Effector memory CD4-positive, alpha-beta T cell (primary cell): ENCODE results near the gene SMIM35.

ENCODE experiments used
- DNase-seq, 3 donors: peaks; one replicate each; pipeline ENCODE4 v3.0.0-alpha.2; 2020
- H3K27ac ChIP-seq: 2 replicates; pipeline ENCODE4 v1.7.0; 2013; ENCODE audit warnings: mild to moderate bottlenecking, low read length, moderate library complexity; ENCODE audit not compliant: insufficient read depth, poor library complexity, severe bottlenecking
- H3K27me3 ChIP-seq: replicated peaks from 2 replicates; pipeline ENCODE4 v1.7.0; 2013; ENCODE audit warnings: mild to moderate bottlenecking, low read length; ENCODE audit not compliant: insufficient read depth, control insufficient read depth, poor library complexity, severe bottlenecking
- H3K36me3 ChIP-seq: 2 replicates; pipeline ENCODE4 v1.7.0; 2013; ENCODE audit warnings: mild to moderate bottlenecking, low read length, moderate library complexity; ENCODE audit not compliant: control insufficient read depth, insufficient read depth
- H3K4me1 ChIP-seq: 2 replicates; pipeline ENCODE4 v1.7.0; 2013; ENCODE audit warnings: low read length, mild to moderate bottlenecking; ENCODE audit not compliant: control insufficient read depth, insufficient read depth, poor library complexity, severe bottlenecking
- H3K4me3 ChIP-seq: 2 replicates; pipeline ENCODE4 v1.7.0; 2013; ENCODE audit warnings: low read length, low read depth, mild to moderate bottlenecking; ENCODE audit not compliant: insufficient read depth, poor library complexity, severe bottlenecking
- H3K9me3 ChIP-seq: 2 replicates; pipeline ENCODE4 v1.7.0; 2013; ENCODE audit warnings: mild to moderate bottlenecking, low read length, moderate library complexity; ENCODE audit not compliant: control insufficient read depth

Gene SMIM35

GRCh38 chr11:118004543-118005223 lies 82.1 kb downstream of the SMIM35 start:
- peak overlapping the region; percentile 74 for H3K27ac ChIP-seq
- no peaks in the 10 kb centered on the region for H3K9me3 ChIP-seq
- no peak for DNase-seq
- no peak overlapping the region for H3K4me3 ChIP-seq
- no peaks in the 10 kb centered on the region for H3K27me3 ChIP-seq
- peaks cover 9% of the 10 kb centered on the region for H3K36me3 ChIP-seq
- H3K4me1 ChIP-seq, result peaks cover 98% of the 10 kb centered on the region

DNA sequence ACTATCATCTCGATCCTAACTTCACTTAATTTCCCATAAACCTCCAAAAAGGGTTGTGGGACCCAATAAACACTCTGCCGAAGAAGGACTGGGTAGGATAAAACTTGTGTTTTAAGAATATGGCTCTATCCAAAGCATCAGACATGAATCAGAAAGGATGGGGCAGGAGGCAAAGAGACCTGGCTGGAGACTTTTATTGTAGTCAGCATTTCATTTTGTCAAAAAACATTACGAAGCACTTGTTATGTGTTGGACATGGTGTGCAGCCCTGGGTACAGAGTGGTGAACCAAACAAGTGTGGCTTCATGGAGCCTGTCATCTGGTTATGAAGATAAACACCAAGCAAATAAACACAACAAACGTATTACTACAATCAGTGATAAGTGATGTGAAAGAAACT lies 83.3 kb downstream of the SMIM35 start:
- Histone ChIP-seq H3K4me1 (peaks cover 98% of the 10 kb centered on the region), H3K27ac (peak overlapping the region; percentile 74), H3K4me3 (no peak overlapping the region), H3K36me3 (peaks cover 21% of the 10 kb centered on the region), H3K27me3 (no peaks in the 10 kb centered on the region), H3K9me3 (no peaks in the 10 kb centered on the region)
- DNase-seq, result no peak

- Histone ChIP-seq H3K36me3 (peaks cover 27% of the 10 kb centered on the region), H3K4me1 (peaks cover 93% of the 10 kb centered on the region), H3K9me3 (no peaks in the 10 kb centered on the region), H3K4me3 (peak overlapping the region; percentile 27), H3K27ac (peak overlapping the region; percentile 74), H3K27me3 (no peaks in the 10 kb centered on the region)
- DNase-seq, result peak in 1 of 3 donors; percentile 23
Observed at GRCh38 chr11:118002541-118003423, 84.0 kb downstream of the SMIM35 start.

GRCh38 chr11:118002010-118002540 lies 84.7 kb downstream of the SMIM35 start:
- peak overlapping the region; percentile 74 for H3K27ac ChIP-seq
- H3K27me3 ChIP-seq, result no peaks in the 10 kb centered on the region
- no peaks in the 10 kb centered on the region for H3K9me3 ChIP-seq
- no peak for DNase-seq
- peaks cover 87% of the 10 kb centered on the region for H3K4me1 ChIP-seq
- peak overlapping the region; percentile 27 for H3K4me3 ChIP-seq
- peaks cover 34% of the 10 kb centered on the region for H3K36me3 ChIP-seq

DNA sequence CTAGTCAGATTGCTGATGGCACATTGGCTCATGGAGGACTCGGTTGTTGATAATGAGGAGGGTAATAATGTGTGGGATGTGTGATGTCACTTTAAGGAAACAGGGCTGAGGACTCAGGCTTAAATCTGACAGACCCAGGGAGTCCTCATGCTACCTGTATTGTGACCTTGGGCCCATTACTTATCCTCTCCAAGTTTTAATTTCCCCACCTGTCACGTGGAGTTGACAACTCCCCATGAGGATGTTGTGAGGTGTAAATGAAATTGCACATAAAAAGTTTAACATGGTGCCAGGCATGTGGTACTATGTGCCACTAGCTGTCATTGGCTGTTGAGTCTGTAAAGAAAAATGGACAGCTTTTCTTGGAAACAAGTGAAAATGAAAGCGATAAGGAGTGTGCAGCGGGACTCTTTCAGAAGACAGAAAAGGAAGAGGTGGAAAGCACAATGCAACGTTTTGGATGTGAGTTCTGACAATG lies 85.2 kb downstream of the SMIM35 start:
- peak overlapping the region; percentile 74 for H3K27ac ChIP-seq
- peaks cover 83% of the 10 kb centered on the region for H3K4me1 ChIP-seq

DNA sequence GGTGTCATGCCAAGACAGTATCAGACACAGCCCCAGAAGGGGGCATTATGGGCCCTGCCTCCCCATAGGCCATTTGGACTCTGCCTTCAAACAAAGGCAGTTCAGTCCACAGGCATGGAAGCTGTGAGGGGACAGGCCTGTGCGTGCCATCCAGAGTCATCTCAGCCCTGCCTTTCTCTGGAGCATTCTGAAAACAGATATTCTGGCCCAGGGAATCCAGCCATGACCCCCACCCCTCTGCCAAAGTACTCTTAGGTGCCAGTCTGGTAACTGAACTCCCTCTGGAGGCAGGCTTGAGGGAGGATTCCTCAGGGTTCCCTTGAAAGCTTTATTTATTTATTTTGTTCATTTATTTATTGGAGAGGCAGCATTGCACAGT lies 85.9 kb downstream of the SMIM35 start:
- peak overlapping the region; percentile 74 for H3K27ac ChIP-seq
- no peaks in the 10 kb centered on the region for H3K9me3 ChIP-seq
- no peak for DNase-seq
- H3K4me3 ChIP-seq, result no peak overlapping the region
- peaks cover 84% of the 10 kb centered on the region for H3K4me1 ChIP-seq
- peaks cover 46% of the 10 kb centered on the region for H3K36me3 ChIP-seq
- H3K27me3 ChIP-seq, result no peaks in the 10 kb centered on the region

More for the DNA sequence above, 85.2 kb downstream of the SMIM35 start:
- H3K4me3 ChIP-seq, result no peak overlapping the region
- H3K9me3 ChIP-seq, result no peaks in the 10 kb centered on the region
- peaks cover 39% of the 10 kb centered on the region for H3K36me3 ChIP-seq
- no peak for DNase-seq
- H3K27me3 ChIP-seq, result no peaks in the 10 kb centered on the region

DNA sequence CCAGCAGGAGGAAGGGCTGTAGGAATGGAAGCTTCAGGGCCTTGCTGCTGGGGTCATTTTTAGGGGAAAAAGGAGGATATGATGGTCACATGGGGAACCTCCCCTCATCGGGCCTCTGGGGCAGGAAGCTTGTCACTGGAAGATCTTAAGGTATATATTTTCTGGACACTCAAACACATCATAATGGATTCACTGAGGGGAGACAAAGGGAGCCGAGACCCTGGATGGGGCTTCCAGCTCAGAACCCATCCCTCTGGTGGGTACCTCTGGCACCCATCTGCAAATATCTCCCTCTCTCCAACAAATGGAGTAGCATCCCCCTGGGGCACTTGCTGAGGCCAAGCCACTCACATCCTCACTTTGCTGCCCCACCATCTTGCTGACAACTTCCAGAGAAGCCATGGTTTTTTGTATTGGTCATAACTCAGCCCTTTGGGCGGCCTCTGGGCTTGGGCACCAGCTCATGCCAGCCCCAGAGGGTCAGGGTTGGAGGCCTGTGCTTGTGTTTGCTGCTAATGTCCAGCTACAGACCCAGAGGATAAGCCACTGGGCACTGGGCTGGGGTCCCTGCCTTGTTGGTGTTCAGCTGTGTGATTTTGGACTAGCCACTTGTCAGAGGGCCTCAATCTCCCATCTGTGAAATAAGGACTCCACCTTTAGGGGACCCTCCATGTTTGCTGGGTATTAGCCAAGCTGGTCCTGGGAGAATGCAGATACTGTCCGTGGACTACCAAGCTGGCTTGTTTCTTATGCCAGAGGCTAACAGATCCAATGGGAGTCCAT lies 86.5 kb downstream of the SMIM35 start:
- DNase-seq, result no peak
- no peaks in the 10 kb centered on the region for H3K9me3 ChIP-seq
- peaks cover 84% of the 10 kb centered on the region for H3K4me1 ChIP-seq
- H3K27me3 ChIP-seq, result no peaks in the 10 kb centered on the region
- peak overlapping the region; percentile 74 for H3K27ac ChIP-seq
- H3K4me3 ChIP-seq, result no peak overlapping the region
- peaks cover 52% of the 10 kb centered on the region for H3K36me3 ChIP-seq

GRCh38 chr11:117999354-117999993 lies 87.3 kb downstream of the SMIM35 start:
- no peak for DNase-seq
- Histone ChIP-seq H3K27ac (peak overlapping the region; percentile 43), H3K9me3 (no peaks in the 10 kb centered on the region), H3K4me1 (peaks cover 84% of the 10 kb centered on the region), H3K36me3 (peaks cover 60% of the 10 kb centered on the region), H3K4me3 (no peak overlapping the region), H3K27me3 (no peaks in the 10 kb centered on the region)

DNA sequence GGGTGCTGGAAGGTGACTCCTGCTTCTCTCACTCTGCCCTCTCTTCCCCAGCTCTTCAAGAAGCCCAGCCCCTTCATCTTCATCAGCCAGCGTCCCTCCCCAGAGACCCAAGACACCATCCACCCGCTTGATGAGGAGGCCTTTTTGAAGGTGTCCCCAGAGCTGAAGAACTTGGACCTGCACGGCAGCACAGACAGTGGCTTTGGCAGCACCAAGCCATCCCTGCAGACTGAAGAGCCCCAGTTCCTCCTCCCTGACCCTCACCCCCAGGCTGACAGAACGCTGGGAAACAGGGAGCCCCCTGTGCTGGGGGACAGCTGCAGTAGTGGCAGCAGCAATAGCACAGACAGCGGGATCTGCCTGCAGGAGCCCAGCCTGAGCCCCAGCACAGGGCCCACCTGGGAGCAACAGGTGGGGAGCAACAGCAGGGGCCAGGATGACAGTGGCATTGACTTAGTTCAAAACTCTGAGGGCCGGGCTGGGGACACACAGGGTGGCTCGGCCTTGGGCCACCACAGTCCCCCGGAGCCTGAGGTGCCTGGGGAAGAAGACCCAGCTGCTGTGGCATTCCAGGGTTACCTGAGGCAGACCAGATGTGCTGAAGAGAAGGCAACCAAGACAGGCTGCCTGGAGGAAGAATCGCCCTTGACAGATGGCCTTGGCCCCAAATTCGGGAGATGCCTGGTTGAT lies 88.0 kb downstream of the SMIM35 start:
- no peak overlapping the region for H3K4me3 ChIP-seq
- peaks cover 66% of the 10 kb centered on the region for H3K36me3 ChIP-seq
- H3K27me3 ChIP-seq, result no peaks in the 10 kb centered on the region
- H3K4me1 ChIP-seq, result peaks cover 85% of the 10 kb centered on the region
- peak overlapping the region; percentile 43 for H3K27ac ChIP-seq
- DNase-seq, result no peak
- no peaks in the 10 kb centered on the region for H3K9me3 ChIP-seq
